IgD-negative memory B cell (primary cell): ENCODE measurements around the gene LEMD1. TPM values are rescaled to one million over a fixed set of nuclear protein-coding genes. Genes with fewer than 3 reads are reported as not detected.
"Not testable (repeated sequence)": the region's sequence is repeated elsewhere in the genome, so short reads cannot be mapped to it uniquely, and the experiment has no call there.

Source experiments
- H3K27ac Mint-ChIP-seq, 3 donors: one replicate each; pipeline ENCODE4 v1.8.0; 2020 to 2022; ENCODE audit warnings: mild to moderate bottlenecking in 3 of 3, mixed read lengths in 3 of 3, moderate library complexity in 1 of 3
- H3K27me3 Mint-ChIP-seq: one replicate; pipeline ENCODE4 v1.8.0; 2021; ENCODE audit warnings: mixed read lengths
- H3K36me3 Mint-ChIP-seq: one replicate; pipeline ENCODE4 v1.8.0; 2020; ENCODE audit warnings: mild to moderate bottlenecking, mixed read lengths
- H3K4me1 Mint-ChIP-seq, 3 donors: one replicate each; pipeline ENCODE4 v1.8.0; 2020 to 2022; ENCODE audit warnings: mixed read lengths in 3 of 3, mild to moderate bottlenecking in 1 of 3
- H3K4me3 Mint-ChIP-seq, 4 donors: one replicate each; pipeline ENCODE4 v1.8.0; 2020 to 2022; ENCODE audit warnings: mild to moderate bottlenecking in 4 of 4, mixed read lengths in 4 of 4, moderate library complexity in 3 of 4
- H3K9me3 Mint-ChIP-seq, 3 donors: one replicate each; pipeline ENCODE4 v1.8.0; 2020 to 2021; ENCODE audit warnings: mixed read lengths in 3 of 3, mild to moderate bottlenecking in 1 of 3
- polyA plus RNA-seq: library from polyadenylated mRNA; unstranded; fragments of 300-500 nt; fragmentation: Illumina TruSeq; gene quantifications from one replicate; pipeline ENCODE4 v1.2.3, GENCODE V29; 2021

LEMD1 gene
- polyA plus RNA-seq, 1 donor from 2014 or later: not detected

- Mint-ChIP-seq H3K27ac (no peak overlapping the region), H3K4me3 (no peak overlapping the region), H3K9me3 (no peaks in the 10 kb centered on the region)
Measured at GRCh38 chr1:205424901-205425600, 3.2 kb upstream of the LEMD1 start.

GRCh38 chr1:205423814-205424399 is 2.1 kb upstream of the LEMD1 start:
- Mint-ChIP-seq H3K27me3 (peaks cover 3% of the 10 kb centered on the region), H3K4me3 (no peak overlapping the region), H3K9me3 (no peaks in the 10 kb centered on the region), H3K27ac (no peak overlapping the region), H3K36me3 (no peaks in the 10 kb centered on the region), H3K4me1 (peaks cover 0 to 6% (median 2%) of the 10 kb centered on the region in 3 donors)

More at GRCh38 chr1:205424901-205425600, 3.2 kb upstream of the LEMD1 start:
- Mint-ChIP-seq H3K4me1 (peaks cover 4 to 8% (median 5%) of the 10 kb centered on the region in 3 donors), H3K27me3 (peaks cover 3% of the 10 kb centered on the region), H3K36me3 (no peaks in the 10 kb centered on the region)

DNA sequence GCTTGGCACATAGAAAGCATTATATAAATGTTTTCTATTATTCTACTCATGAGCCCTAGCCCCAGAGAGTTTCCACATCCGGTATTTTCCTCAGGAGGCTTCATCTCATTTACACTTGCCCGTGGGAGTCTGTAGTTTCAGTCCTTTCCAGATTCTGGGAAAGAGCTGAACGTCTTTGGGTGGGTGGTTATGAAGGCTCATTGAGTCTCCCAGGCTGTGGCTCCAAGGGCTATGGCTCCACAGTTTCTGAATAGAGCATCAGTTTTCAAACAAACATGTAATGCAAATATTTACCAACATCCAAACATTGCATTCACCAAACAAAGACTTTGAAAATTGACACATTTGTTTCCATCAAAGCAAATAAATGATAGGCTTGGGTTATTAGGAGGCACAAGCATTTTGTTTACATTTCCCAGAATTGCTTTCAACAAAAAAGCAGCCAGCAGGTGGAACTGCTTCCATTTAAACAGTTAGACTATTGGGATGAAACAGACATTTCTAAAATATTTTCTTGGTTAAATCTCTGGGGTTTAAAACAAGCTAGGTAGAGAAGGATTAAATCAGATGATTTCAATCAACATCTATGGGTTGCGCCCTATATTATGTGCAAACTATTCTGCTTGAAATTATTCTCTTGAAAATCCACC is 1.3 kb upstream of the LEMD1 start:
- Mint-ChIP-seq H3K4me3 (no peak overlapping the region), H3K27ac (no peak overlapping the region), H3K9me3 (no peaks in the 10 kb centered on the region), H3K4me1 (peaks cover 0 to 3% (median 0%) of the 10 kb centered on the region in 3 donors), H3K36me3 (no peaks in the 10 kb centered on the region), H3K27me3 (peaks cover 3% of the 10 kb centered on the region)

DNA sequence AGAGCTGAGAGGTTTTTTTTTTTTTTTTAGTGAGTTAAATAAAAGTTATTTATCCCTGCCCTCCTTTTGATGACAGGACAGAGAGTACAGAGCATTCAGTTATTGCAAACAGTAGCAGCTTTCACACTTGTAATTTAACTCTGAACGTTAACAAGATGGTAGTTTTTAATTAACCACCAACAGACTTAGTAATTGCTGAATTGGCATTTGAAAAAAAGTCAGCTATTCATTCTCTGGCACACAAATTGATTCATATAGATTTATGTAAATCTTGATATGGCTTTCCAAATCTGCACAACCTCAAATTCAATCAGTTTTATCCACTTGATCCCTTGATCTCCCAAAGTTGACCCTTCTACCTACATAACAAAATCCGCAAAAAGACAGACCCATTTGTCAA is 918 bp downstream of the LEMD1 start:
- peaks cover under 1% of the 10 kb centered on the region for H3K27me3 Mint-ChIP-seq
- no peak overlapping the region for H3K4me3 Mint-ChIP-seq
- no peaks in the 10 kb centered on the region for H3K36me3 Mint-ChIP-seq
- H3K9me3 Mint-ChIP-seq: no peaks in the 10 kb centered on the region
- H3K27ac Mint-ChIP-seq: no peak overlapping the region
- no peaks in the 10 kb centered on the region for H3K4me1 Mint-ChIP-seq

DNA sequence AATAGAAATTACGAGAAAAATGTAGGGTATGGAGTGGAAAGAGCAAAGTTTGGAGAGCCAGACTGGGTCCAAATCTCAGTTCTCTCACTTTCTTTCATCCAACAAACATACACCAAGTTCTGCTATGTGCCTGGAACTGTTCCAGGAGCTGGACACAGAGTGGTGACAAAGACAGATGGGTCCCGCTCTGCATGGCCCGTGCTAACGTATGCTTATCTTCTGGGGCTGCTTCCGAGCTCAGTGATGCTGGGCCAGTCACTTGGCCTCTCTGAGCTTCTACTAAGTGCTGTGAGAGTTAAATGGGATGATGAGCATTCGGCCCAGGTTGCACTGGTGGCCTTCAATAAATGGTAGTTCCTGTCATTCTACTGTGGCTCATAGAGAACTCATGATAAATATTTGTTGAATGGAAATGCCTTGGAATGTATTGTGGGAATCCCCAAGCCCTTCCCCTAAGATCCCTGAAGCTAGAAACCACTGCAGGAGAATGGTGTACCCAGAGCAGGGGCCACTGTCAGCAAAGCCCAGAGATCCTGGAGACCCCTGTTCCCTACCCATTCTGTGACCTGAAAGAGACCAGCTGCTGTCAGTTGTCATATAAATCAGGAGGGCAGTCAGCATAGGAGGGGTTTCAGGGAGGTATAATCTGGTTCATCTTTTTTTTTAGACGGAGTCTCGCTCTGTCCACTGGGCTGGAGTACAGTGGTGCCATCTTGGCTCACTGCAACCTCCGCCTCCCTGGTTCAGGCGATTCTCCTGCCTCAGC is 3.8 kb downstream of the LEMD1 start:
- H3K27ac Mint-ChIP-seq: no peak overlapping the region
- no peak overlapping the region for H3K4me3 Mint-ChIP-seq
- H3K4me1 Mint-ChIP-seq: peaks cover 0 to 3% (median 3%) of the 10 kb centered on the region in 3 donors
- no peaks in the 10 kb centered on the region for H3K9me3 Mint-ChIP-seq
- no peaks in the 10 kb centered on the region for H3K27me3 Mint-ChIP-seq
- H3K36me3 Mint-ChIP-seq: no peaks in the 10 kb centered on the region

- peaks cover 0 to 5% (median 3%) of the 10 kb centered on the region in 3 donors for H3K4me1 Mint-ChIP-seq
- no peak overlapping the region for H3K27ac Mint-ChIP-seq
- peaks cover 1% of the 10 kb centered on the region for H3K36me3 Mint-ChIP-seq
- H3K9me3 Mint-ChIP-seq: no peaks in the 10 kb centered on the region
- H3K4me3 Mint-ChIP-seq: no peak overlapping the region
- H3K27me3 Mint-ChIP-seq: peaks cover 1% of the 10 kb centered on the region
Measured at GRCh38 chr1:205416322-205416721, 5.5 kb downstream of the LEMD1 start.

DNA sequence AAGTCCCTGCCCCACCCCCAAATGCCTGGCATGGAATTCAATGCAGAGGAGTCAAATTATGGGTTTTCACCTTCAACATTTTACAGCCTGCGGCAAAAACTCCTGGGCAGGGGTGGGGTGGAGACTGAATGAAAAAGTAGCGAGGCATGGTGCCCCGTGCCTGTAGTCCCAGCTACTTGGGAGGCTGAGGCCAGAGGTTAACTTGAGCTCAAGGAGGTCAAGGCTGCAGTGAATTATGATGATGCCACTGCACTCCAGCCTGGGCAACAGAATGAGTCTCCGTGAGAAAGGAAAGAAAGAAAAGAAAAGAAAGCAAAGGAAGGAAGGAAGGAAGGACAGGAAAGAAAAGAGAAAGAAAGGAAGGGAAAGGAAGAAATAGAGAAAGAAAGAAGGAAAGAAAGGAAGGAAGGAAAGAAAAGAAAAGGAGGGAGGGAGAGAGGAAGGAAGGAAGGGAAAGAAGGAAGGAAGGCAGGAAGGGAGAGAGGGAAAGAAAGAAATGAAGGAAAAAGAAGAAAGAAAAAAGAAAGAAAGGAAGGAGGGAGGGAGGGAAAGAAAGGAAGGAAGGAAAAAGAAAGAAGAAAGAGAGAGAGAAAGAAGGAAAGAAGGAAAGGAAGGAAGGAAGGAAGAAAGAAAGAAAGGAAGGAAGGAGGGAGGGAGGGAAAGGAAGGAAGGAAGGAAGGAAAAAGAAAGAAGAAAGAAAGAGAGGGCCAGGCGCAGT is 11.1 kb downstream of the LEMD1 start:
- no peak overlapping the region for H3K4me3 Mint-ChIP-seq
- H3K27ac Mint-ChIP-seq: no peak overlapping the region
- peaks cover 6% of the 10 kb centered on the region for H3K36me3 Mint-ChIP-seq
- H3K4me1 Mint-ChIP-seq: peaks cover 8 to 9% (median 9%) of the 10 kb centered on the region in 3 donors
- peaks cover 11% of the 10 kb centered on the region for H3K27me3 Mint-ChIP-seq
- H3K9me3 Mint-ChIP-seq: no peaks in the 10 kb centered on the region

GRCh38 chr1:205407970-205408369 is 13.9 kb downstream of the LEMD1 start:
- peaks cover 6% of the 10 kb centered on the region for H3K36me3 Mint-ChIP-seq
- H3K4me3 Mint-ChIP-seq: no peak overlapping the region
- H3K27ac Mint-ChIP-seq: no peak overlapping the region
- peaks cover 6 to 8% (median 7%) of the 10 kb centered on the region in 3 donors for H3K4me1 Mint-ChIP-seq
- H3K27me3 Mint-ChIP-seq: peaks cover 11% of the 10 kb centered on the region
- H3K9me3 Mint-ChIP-seq: no peaks in the 10 kb centered on the region

- not testable (repeated sequence) for H3K4me1 Mint-ChIP-seq, H3K4me3 Mint-ChIP-seq, H3K9me3 Mint-ChIP-seq, H3K27me3 Mint-ChIP-seq, H3K36me3 Mint-ChIP-seq
- H3K27ac Mint-ChIP-seq: peak overlapping the region in 1 of 3 donors; percentile 10
Measured at GRCh38 chr1:205406252-205406651, 15.6 kb downstream of the LEMD1 start.

DNA sequence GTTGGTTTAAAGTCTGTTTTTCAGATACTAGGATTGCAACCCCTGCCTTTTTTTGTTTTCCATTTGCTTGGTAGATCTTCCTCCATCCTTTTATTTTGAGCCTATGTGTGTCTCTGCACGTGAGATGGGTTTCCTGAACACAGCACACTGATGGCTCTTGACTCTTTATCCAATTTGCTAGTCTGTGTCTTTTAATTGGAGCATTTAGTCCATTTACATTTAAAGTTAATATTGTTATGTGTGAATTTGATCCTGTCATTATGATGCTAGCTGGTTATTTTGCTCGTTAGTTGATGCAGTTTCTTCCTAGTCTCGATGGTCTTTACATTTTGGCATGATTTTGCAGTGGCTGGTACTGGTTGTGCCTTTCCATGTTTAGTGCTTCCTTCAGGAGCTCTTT is 17.4 kb downstream of the LEMD1 start:
- H3K4me1 Mint-ChIP-seq, H3K36me3 Mint-ChIP-seq, H3K4me3 Mint-ChIP-seq, H3K27me3 Mint-ChIP-seq, H3K9me3 Mint-ChIP-seq, H3K27ac Mint-ChIP-seq: not testable (repeated sequence)

GRCh38 chr1:205398586-205398985 is 23.3 kb downstream of the LEMD1 start:
- Mint-ChIP-seq H3K36me3 (no peaks in the 10 kb centered on the region), H3K4me1 (peaks cover 2 to 6% (median 3%) of the 10 kb centered on the region in 3 donors), H3K27ac (no peak overlapping the region), H3K27me3 (no peaks in the 10 kb centered on the region), H3K4me3 (no peak overlapping the region), H3K9me3 (peaks cover 0 to 1% (median 0%) of the 10 kb centered on the region in 3 donors)

GRCh38 chr1:205396967-205397616 is 24.8 kb downstream of the LEMD1 start:
- H3K27me3 Mint-ChIP-seq: peaks cover 3% of the 10 kb centered on the region
- peak overlapping the region in 1 of 4 donors; percentile 41 for H3K4me3 Mint-ChIP-seq
- H3K27ac Mint-ChIP-seq: peak overlapping the region in 1 of 3 donors; percentile 39
- no peaks in the 10 kb centered on the region for H3K36me3 Mint-ChIP-seq
- peaks cover 2 to 6% (median 3%) of the 10 kb centered on the region in 3 donors for H3K4me1 Mint-ChIP-seq
- H3K9me3 Mint-ChIP-seq: peaks cover 0 to 1% (median 0%) of the 10 kb centered on the region in 3 donors

DNA sequence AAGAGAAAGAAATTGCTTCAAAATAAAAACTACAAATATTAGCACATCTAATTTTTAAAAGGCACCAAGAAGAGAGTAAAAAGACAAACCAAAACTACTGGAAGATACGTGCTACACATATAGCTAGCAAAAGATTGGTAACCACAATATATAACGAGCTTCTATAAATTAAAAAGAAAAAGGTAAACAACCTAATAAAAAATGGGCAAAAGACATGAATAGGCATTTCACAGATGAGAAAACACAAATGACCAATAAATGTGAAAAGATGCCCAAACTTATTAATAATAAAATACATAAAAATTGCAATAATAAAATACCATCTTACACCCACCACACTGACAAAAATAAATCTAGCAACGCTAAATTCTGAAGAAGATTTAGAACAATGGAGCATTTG is 26.2 kb downstream of the LEMD1 start:
- Mint-ChIP-seq H3K36me3 (no peaks in the 10 kb centered on the region), H3K4me1 (peaks cover 2 to 6% (median 3%) of the 10 kb centered on the region in 3 donors), H3K9me3 (no peaks in the 10 kb centered on the region), H3K27me3 (peaks cover 5% of the 10 kb centered on the region), H3K27ac (no peak overlapping the region), H3K4me3 (no peak overlapping the region)

- Mint-ChIP-seq H3K27me3 (peaks cover 8% of the 10 kb centered on the region), H3K9me3 (no peaks in the 10 kb centered on the region), H3K4me1 (peaks cover 2 to 6% (median 3%) of the 10 kb centered on the region in 3 donors), H3K27ac (no peak overlapping the region), H3K36me3 (no peaks in the 10 kb centered on the region), H3K4me3 (no peak overlapping the region)
Measured at GRCh38 chr1:205392650-205393049, 29.2 kb downstream of the LEMD1 start.
